HG03097 (cell line): Measurements from ENCODE around the gene CHRM4.

Experiments
- ATAC-seq: cut with Tn5 transposase; IDR thresholded peaks from one replicate; pipeline ENCODE4 v1.9.1; 2021; ENCODE audit not compliant: unreplicated experiment, low FRiP score

The CHRM4 gene

DNA sequence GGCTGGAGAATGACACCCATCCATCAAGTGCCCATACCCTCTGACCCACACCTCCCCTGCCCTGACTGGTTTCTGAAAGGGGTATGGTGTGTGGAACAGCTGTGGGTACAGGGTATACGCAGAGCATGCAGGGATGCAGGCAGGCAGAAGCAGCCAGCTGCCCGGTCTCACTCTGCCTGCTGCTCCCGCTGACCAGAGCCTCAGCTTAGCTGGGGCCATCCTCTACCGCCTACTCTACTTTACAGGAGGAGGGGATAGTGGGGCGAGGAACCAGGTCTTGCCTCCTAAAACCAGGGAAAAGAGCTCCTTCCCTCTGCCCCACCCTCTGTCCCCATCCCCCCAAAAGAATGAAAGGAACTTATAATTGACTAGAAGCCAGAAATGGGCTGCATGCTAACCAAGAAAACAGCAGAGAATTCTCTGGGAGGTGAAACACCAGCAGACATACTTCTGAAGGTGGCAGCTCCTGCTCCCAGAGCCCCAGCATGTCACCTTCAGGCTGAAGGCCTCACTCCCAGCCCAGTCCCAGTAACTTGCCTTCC, 13.0 kb upstream of the CHRM4 start:
- ATAC-seq, result no peak

DNA sequence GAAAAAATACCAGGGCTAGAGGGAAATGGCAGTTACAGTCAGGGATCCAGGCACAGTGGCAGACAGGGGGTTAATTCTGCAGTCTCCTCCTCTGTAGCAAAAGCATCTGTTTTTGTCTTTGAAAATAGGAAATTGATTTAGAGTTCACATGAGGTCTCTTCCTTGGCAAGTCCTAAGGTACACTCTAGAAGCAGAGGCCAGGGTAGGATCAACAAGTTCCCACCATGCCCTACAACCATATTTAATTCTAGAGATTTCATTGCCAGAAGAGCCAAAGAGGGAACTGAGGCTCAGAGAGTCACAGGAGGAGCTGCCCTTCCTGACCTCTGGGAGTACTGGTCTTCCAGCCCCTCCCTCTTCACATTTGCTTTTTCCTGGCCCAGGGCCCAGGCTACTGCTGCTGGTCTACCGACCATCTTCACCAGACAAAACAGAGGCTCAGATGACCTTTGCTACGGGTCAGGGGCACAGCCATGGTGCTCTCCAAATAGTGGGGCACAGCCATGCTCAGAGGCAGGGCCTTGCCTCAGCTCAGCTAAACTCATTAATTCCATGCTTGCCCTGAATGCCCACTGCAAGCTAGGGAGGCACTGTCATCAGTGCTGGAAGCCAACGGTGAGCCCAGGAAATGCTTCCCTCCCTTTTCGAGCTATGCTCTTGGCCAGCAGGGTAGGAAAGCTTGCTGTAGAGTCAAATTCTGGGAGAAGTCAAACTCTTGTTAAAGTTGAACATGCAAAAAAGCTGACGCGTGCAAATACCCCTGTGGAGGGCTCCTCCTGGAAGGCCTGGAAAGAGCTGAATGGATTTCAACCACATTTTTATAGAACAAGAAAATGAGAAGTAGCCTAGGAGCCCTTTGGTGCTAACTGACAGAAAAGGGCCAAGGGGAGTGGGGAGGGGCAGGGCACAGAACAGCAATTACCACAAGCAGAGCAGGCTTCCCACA, 11.7 kb upstream of the CHRM4 start:
- ATAC-seq, result no peak

DNA sequence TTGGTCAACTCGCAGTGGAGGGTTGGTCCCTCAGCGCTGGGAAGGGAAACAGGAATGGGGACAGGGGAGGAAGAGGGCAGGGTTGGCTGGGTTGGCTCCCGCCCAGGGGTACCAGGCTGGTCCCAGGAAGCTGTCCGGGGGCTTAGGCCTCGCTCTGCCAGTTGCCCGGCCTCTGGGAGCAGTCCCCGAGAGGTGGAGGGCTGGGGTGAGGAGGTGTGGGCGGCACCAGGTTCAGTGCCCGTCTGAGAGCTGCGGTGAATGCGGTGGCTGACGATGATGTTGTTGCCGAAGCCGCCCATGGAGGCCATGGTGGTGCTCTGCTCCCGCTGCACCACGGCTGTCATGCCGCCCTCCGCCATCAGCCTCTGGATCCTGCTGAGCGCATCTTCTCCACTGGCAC, 6.0 kb upstream of the CHRM4 start:
- ATAC-seq, result no peak

DNA sequence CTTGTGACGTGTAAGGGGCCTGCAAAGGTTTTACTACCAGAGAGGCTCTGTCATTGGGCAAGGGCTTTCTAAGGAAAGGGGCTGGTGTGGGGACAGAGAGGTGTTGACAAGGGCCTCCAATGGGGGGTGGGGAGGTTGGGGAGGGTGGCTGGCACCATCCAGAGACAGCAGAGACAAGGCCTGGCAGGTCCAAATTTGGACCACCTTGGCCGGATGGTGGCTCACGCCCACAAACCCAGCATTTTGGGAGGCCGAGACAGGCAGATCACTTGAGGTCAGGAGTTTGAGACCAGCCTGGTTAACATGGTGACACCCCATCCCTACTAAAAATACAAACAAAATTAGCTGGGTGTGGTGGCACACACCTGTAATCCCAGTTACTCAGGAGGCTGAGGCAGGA, 2.2 kb upstream of the CHRM4 start:
- ATAC-seq, result no peak

DNA sequence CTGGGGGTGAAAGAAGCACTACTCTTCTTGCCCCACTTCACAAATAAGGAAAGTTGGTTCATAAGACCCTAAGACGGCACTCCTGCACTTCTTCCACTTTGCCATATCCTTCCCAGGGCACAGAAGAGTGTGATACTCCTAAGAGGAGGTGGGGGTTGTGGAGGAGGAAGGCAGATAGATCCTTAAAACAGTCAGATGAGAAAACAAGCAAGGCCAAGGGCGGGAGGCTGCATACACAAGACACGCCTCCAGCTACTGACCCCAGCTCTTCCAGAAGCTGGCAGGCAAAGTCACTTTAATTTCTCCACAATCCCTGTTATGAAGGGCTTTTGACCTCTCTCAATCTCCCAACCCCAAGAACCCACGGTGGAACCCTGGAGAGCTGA, 1.6 kb upstream of the CHRM4 start:
- ATAC-seq, result no peak

DNA sequence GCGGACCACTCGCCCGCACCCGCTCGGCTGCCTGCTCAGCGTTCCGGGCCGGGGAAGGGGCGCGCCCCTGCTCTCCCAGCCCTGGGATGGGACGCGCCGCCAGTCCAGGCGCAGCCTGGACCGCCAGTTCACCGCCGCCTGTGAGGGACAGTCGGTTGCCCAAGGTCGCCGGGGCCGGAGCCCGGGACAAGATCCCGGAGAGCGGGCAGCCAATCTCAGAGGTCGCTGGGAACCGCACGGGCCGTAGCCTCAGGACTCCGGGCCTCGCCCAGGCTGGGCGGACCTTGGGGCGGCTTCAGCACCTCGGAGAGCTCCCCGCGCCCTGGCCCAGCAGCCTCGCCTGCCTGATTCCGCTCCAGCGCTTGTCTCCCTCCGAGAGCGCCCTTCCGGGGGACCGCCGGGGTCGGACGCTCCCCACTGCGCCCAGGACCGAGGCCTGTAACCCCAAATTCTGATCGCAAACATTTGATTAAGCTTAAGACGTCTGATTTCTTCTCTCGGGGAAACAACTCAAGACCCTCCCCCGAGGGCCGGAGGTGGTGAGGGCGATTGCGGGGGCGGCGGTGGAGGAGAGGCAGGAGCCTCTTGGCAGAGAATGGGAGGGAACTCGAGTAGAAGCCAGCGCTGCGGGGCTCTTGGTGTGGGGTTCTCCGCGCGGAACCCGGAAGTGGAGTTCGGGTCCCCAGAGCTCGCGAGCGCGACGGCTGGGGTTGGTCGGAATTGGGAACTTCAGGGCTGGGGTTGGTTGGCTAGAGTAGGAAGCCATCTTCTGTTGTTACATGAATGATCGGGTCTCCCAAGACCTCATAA, 1.1 kb upstream of the CHRM4 start:
- ATAC-seq, result no peak

DNA sequence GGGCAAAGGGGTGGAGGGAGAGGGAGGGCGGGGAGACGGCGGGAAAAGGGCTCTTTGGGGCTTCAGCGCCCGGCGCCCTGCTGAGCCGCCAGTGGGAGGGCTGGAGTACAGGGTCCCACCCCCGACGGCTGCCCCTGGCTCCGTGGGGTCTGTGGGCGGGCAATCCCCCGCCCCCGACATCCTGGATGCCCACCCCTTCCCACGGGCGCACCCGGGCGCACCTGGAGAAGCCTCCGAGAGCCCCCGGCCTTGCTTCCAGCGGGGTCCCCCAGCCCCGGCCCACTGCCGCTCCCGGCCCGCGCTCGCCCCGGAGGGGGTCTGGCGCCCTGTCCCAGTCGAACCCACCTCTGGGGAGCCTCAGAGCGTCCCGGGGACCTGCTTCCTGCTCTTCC, 394 bp downstream of the CHRM4 start:
- ATAC-seq, result no peak

DNA sequence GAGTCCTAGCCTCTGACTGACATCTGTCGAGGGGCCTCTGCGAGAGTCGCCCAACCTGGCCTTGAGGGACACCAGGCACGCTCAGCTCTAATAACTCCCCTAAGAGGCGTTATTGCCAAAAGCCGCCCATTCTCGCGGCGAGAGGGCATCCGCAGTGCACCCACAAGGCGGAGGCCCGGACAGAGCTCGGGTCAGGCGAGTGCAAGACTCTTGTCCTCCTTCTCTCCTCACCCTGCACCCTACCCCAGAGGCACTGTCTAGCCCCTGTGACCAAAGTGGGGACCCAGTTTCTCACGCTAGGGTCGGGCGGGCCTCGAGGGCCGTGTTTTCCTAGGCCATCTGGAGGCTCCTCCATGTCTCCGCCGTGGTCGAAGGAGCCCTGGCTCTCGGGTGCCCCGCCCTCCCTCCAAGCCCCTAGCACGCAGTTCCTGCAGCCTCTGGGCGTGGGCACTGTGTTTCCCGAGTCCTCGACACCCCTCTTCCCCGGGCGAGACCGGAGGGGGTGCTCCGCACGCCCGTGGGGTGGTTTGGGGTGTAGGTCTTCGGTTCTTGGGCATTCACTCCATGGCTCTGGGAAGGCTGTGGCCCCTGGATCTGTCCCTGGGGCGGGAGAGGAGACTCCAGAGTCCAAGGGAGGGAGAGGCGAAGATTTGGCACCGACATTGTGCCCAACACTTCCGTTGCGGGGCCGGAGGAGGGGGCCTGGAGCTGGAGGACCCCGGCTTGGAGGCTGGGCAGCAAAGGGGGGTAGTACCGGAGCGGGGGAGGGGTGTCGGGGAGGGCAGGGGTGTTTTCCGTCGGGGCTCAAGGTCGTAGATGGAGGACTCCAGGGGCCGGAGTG, 1.0 kb downstream of the CHRM4 start:
- no peak for ATAC-seq

DNA sequence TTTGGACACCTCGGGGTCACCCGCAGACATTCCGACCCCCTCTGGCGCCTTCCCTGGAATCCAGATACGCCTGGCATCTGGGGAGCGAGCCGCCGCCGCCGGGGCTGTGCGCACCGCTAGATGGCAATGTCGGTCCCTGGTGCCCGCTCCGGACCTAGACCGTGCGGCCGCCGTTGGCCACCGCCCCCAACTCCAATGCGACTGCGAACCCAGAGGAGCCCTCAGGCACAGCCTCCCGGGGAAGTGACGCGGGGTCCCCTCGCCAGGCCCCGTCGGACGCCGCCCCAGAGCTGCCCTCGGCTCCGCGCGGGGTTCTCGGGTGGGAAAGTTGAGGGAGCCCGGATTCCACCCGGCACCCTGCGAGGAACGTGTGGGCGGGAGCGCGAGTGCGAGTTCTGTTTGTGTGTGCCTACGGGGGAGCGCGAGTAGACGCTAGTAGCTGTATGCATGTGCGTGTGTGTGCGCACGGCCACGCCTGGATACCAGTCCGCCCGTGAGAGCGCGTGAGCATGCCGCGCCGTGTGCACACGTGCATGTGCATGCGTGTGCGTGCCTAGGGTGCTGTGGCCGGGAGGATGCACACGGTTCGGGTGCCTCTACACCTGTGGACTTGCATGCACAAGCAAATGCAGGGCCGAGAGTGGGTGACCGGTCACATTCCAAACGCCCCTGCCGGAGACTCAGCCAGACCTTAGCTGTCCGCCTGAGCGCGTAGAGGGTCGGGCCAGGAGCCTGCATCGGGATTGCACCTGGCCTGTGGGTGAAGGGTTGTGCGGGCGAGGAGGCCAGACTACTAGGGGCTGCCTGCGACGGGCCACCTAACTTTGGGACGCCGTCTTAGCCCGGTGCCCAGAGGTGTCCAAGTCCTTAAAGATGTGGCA, 1.9 kb downstream of the CHRM4 start:
- no peak for ATAC-seq

DNA sequence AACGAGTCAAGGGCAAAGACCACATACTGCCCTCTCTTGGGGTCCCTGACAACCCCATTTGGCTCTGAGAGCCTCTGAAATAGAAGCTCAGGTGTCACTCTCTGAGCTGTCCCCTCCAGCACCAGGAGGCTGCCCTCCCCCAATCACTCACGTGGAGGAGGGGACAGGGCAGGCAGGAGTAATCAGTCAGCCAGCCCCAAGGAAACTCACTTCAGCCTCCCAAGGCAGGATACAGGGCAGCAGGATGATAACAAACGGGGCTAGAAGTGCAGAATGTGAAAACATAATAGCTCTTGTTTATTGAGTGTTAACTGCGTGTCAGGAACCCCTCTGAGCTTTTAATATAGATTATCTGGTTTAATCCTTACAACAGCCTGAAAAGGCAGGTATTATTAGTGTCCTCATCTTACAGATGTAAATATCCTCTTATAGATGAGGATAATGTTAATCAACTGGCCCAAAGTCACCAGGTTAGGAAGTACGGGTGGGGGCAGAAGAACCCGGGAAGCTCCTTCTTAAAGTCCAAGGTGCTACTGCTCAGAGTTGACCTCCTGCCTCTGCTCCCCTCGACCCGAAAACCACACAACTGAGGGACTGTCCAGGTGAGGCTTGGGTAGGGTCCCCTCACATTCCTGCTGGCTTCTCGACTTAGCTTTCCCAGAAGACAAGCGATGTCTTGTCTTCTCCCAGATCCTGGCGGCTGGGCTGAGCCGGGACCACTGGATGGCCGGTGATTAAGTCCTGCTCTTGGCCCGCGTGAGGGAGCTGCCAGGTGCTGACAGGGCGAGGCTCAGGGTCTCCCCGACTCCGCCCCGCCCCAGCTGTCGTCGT, 2.7 kb downstream of the CHRM4 start:
- ATAC-seq, result no peak

DNA sequence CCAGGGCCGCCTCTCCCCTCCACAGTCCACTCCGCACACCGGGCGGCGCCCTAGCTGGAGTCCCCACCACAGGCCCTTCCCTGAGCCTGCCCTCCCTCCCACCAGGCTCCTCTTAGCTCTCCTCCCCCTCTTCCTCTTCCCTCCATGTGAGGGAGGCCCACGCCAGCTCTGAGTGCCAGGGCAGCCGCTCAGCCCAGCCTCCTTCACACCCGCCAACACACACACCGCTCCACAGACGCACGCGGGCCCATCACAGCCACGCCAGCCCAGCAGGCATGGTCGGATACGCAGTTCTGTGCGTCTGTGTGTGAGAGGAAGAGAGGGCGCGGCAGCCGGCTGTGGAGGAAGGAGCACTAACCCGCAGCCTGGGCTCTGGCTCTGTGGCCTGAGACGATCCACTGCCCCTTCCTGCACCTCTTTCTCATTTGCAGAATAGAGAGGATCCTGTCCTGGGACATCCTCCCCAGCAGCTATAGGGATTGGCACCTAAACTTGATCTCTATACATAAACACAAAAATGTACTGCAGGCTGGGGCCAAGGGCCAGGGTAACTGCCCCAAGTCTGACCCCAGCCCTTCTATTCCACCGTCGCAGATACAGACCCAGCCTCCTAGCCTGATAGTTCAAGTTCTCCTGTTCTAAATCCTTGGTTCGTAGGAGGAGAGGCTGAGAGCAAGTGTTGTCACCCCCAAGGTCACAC, 3.5 kb downstream of the CHRM4 start:
- ATAC-seq, result no peak

DNA sequence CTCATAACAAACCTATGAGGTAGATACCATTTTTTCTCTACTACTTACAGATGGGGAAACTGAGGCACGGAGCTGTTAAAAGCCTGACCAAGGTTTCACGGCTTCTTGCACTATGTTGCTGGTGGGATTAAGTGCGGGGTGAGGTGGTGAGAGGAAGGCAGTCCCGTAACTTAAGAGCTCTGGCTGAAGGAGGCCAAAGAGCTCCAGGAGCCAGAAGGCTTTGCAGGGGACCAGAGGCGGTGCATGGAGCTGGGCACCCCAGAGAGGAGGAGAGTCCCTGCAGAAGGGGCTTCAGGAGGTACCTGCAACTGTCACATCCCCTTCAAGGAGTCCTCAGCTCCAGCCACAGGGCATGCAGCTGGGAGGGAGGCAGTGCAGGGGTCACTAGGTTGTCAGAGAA, 4.1 kb downstream of the CHRM4 start:
- no peak for ATAC-seq

DNA sequence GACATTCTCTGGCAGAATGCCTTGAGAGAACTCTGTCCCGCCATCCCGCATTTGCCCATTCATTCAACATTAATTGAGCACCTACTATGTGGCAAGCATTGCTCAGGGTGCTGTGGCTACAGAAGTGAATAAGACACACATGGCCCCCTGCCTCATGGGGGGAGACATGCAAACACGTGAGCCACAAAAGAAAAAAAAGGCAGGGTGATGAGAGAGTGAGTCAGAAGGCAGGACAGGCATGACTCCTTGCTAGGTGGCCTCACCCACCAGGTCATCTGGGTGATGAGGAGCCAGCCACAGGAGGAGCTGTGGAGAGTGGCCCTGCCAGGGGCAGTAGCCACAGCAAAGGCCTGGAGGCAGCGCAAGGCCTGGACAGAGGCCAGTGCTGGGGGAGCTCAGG, 4.9 kb downstream of the CHRM4 start:
- ATAC-seq, result no peak

DNA sequence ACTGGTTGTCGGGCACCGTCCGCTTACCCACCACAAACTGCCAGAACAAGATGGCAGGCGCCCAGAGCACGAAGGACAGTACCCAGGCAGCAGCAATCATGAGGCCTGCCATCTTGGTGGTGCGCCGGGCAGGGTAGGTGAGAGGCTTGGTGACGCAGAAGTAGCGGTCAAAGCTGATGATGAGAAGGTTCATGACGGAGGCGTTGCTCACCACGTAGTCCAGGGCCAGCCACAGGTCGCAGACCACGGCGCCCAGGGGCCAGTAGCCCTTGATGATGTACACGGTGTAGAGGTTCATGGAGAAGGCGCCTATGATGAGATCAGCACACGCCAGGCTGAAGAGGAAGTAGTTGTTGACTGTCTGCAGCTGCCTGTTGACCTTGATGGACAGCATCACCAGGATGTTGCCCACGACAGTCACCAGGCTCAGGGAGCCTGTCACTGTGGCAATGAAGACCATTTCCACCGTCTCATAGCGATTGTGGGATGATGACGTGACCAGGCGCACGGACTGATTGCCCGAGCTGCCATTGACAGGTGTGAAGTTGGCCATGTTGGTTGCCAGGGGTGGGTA, 5.5 kb downstream of the CHRM4 start:
- no peak for ATAC-seq

DNA sequence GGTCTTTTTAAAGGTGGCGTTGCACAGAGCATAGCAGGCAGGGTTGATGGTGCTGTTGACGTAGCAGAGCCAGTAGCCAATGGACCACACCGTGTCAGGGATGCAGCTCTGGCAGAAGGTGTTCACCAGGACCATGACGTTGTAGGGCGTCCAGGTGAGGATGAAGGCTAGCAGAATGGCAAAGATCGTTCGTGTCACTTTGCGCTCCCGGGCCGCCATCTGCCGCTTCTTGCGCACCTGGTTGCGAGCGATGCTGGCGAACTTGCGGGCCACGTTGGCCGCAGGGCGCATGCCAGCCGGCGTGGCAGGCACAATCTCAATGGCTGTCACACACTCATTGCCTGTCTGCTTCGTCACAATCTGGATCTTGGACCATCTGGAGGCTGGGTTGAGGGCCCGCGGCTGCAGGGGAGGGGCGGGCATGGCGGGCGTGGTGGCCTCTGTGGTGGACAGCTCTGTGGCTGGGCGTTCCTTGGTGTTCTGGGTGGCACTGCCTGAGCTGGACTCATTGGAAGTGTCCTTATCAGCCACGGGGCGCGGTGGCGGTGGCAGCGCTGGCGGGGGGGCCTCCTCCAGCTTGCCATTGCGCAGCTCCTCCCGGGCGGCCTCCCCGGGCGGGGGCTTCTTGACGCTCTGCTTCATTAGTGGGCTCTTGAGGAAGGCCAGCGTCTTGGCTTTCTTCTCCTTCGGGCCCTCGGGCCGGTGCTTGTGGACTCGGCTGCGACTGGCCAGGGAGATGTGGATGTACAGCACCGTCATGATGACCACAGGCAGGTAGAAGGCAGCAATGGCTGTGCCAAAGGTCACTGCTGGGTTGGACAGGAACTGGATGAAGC, 6.2 kb downstream of the CHRM4 start:
- ATAC-seq, result no peak

DNA sequence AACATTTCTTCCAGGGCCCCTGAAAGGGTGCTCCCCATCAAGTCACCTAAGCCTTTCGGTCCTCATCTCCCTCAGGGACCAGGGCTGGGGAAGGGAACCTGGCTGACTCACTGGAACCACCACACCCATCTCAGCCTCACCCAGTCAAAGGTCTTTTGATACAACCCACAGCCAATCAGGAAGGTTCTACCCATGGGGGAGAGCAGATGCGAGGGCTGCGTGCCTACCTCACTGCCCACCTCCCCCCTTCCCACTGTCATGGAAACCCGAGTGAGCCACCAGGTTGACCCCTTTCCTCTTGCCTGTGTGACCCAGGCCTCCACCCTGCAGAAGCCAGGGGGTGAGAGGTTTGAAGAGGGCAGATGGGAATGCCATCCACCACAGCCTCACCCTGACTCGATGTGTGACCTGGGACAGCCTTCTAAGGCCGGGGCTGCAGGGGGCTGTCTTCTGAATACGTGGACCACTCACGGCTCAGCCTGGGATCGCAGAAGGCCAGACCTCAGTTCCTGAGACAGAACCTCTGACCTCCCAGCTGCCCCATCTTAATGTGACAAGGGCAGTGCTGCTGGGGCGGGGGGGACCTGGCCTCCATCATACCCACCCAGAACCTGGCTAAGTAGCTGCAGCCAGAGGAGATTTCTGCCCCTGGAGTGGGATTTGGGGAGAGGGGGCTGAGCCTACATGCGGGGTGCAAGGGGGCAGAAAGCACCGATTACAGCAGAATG, 7.4 kb downstream of the CHRM4 start:
- no peak for ATAC-seq
